ENCODE results near the gene SYF2. TPM values are rescaled to one million over a fixed set of nuclear protein-coding genes. Genes with fewer than 3 reads are reported as not detected.

Gene SYF2
- total RNA-seq, 1 donor from 2014 or later = 38.4 TPM

DNA sequence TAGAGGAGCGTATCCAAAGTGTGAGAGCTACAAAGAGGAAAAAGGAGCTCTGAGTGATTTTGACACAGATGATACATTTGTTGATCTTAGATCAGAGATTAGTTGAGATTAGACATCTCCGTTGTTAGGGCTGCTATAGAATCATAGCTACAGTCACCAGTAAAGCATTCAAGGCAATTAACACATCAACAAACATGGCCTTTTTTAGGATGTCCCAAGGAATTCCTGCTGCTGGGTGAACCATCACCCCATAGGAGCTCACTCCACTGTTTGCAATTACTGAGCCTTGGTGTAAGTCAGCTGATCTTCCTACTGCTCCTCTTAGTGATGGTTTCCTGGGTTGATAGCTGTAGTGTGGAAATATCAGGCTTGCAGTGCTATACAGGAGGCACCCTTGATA is 21.6 kb upstream of the SYF2 start:
- Mint-ChIP-seq H3K27me3 (ENCODE audit: unreplicated experiment) (no peaks in the 10 kb centered on the region), H3K27ac (ENCODE audit: unreplicated experiment) (no peak overlapping the region), H3K4me3 (ENCODE audit: unreplicated experiment) (no peak overlapping the region), H3K9me3 (ENCODE audit: unreplicated experiment) (no peaks in the 10 kb centered on the region), H3K4me1 (ENCODE audit: unreplicated experiment) (no peaks in the 10 kb centered on the region), H3K36me3 (ENCODE audit: unreplicated experiment) (no peaks in the 10 kb centered on the region)
- TF ChIP-seq, protein P1, sequence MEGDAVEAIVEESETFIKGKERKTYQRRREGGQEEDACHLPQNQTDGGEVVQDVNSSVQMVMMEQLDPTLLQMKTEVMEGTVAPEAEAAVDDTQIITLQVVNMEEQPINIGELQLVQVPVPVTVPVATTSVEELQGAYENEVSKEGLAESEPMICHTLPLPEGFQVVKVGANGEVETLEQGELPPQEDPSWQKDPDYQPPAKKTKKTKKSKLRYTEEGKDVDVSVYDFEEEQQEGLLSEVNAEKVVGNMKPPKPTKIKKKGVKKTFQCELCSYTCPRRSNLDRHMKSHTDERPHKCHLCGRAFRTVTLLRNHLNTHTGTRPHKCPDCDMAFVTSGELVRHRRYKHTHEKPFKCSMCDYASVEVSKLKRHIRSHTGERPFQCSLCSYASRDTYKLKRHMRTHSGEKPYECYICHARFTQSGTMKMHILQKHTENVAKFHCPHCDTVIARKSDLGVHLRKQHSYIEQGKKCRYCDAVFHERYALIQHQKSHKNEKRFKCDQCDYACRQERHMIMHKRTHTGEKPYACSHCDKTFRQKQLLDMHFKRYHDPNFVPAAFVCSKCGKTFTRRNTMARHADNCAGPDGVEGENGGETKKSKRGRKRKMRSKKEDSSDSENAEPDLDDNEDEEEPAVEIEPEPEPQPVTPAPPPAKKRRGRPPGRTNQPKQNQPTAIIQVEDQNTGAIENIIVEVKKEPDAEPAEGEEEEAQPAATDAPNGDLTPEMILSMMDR (IDR thresholded peaks at IDR 0.05) = no peak
- DNase-seq (ENCODE audit: extremely low spot score, unreplicated experiment) = no peak

DNA sequence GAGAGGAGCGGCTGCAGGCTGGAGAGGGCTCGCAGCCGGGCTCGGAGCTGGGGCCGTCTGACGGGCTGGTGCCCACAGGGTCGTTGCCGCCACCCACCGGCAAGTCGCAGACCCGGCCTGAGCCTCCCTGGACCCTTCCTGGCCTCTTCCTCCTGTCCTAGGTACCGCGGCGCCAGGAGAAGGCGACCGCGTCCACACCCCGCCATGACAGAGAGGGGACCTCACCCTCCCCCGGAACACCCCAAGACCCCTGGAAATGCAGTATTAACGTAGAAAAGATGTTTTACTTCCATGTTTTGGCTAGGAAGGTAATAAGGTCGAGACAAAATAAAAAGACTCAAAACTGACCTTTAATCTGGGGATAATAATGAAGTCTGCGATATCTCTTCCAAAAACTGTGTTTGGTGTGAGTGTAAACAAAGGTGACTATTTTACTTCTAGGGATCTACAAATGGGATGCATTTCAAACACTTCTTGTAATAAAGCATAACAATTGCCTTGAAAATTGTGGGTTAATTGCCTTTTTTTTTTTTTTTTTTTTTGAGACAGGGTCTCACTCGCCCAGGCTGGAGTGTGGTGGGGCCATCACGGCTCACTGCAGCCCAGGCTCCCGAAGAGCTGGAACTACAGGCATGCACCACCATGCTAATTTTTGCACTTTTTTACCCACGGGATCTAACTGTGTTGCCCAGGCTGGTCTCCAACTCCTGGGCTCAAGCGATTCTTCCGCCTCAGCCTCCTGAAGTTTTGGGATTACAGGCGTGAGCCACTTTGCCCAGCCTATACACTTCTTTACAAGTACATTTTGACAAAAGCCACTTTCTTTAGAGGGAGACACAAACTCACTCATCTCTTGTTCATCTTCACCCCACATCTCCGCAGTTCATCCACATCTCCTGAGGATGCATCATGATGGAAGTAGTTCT is 15.8 kb upstream of the SYF2 start:
- Mint-ChIP-seq H3K4me1 (ENCODE audit: unreplicated experiment) (peaks cover 35% of the 10 kb centered on the region), H3K9me3 (ENCODE audit: unreplicated experiment) (no peaks in the 10 kb centered on the region), H3K27me3 (ENCODE audit: unreplicated experiment) (no peaks in the 10 kb centered on the region), H3K27ac (ENCODE audit: unreplicated experiment) (peak overlapping the region; percentile 98), H3K4me3 (ENCODE audit: unreplicated experiment) (peak overlapping the region; percentile 91), H3K36me3 (ENCODE audit: unreplicated experiment) (peaks cover 30% of the 10 kb centered on the region)
- TF ChIP-seq, protein P1 (IDR thresholded peaks at IDR 0.05) = peak; percentile 35
- DNase-seq (ENCODE audit: extremely low spot score, unreplicated experiment) = no peak

DNA sequence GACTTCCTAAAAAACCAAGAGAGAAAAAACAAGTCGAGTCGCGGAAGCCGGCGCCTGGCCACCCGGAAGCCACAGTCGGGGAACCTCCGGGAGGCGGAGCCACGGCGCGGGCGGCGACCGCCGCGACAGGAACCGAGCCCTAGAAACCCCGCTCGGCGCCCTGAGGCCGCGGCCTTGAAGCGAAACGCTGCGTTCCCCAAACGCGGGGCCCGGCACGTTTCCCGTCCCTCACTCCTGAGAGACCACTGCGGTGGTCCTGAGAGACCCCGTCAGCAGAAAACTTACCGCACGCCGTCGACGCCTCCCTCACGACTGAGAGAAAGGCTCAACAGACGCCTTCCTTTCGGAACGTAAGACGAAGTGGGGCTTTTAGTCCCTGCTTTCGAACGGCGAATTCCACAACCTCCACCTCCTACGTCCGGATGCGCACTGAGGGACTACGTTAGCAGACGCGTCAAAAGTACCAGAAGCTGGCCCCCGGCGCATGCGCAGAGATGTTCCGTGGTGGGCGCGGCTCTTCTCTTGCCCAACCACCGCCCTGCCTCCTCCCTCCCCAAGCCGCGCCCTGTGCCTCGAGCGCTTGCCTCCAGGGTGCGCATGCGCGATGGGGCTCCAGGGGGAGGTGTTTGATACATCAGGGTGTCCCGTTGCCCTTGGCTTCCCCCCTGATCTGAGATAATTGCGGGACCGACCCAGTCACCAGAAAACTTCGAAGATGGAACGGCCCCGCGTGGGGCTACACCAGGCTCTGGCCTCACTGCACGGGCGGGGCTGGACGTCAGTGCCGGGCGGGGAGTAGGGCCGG is 14.9 kb upstream of the SYF2 start, which contains the start of gene RSRP1:
Gene RSRP1 (minus strand): TSS at position 431 of the 805 bp plus-strand sequence. CDS start 491 bp downstream, outside the sequence.
- peak; percentile 99 for DNase-seq (ENCODE audit: extremely low spot score, unreplicated experiment)
- peak within 1 kb of the TSS; percentile 98 for H3K27ac Mint-ChIP-seq (ENCODE audit: unreplicated experiment)
- H3K4me1 Mint-ChIP-seq (ENCODE audit: unreplicated experiment) = peaks cover 35% of the 10 kb centered on the region
- TF ChIP-seq, protein P1 (IDR thresholded peaks at IDR 0.05) = no peak
- no peaks in the 10 kb centered on the region for H3K9me3 Mint-ChIP-seq (ENCODE audit: unreplicated experiment)
- H3K4me3 Mint-ChIP-seq (ENCODE audit: unreplicated experiment) = peak within 1 kb of the TSS; percentile 91
- peaks cover 38% of the 10 kb centered on the region for H3K36me3 Mint-ChIP-seq (ENCODE audit: unreplicated experiment)
- H3K27me3 Mint-ChIP-seq (ENCODE audit: unreplicated experiment) = no peaks in the 10 kb centered on the region

- DNase-seq (ENCODE audit: extremely low spot score, unreplicated experiment) = no peak
- Mint-ChIP-seq H3K4me1 (ENCODE audit: unreplicated experiment) (peaks cover 35% of the 10 kb centered on the region), H3K36me3 (ENCODE audit: unreplicated experiment) (peaks cover 41% of the 10 kb centered on the region), H3K4me3 (ENCODE audit: unreplicated experiment) (peak overlapping the region; percentile 91), H3K9me3 (ENCODE audit: unreplicated experiment) (no peaks in the 10 kb centered on the region), H3K27me3 (ENCODE audit: unreplicated experiment) (no peaks in the 10 kb centered on the region), H3K27ac (ENCODE audit: unreplicated experiment) (peak overlapping the region; percentile 98)
- TF ChIP-seq, protein P1 (IDR thresholded peaks at IDR 0.05) = no peak
Observed at GRCh38 chr1:25246600-25247023, 14.3 kb upstream of the SYF2 start.
